Spinal cord (tissue), 10 donors: ENCODE data around the gene AURKAIP1. TPM values are rescaled to one million over a fixed set of nuclear protein-coding genes. Genes with fewer than 3 reads are reported as not detected.

ENCODE experiments used
- DNase-seq, 6 donors: peaks; one replicate each; pipeline versions ENCODE4 v3.0.0 to v3.0.0-alpha.2; 2013 to 2015; ENCODE audit warnings: low spot score in 6 of 6, low read depth in 4 of 6
- H3K27ac ChIP-seq: one replicate; pipeline ENCODE4 v1.5.1; 2013; ENCODE audit warnings: low read depth, low read length, control low read depth
- H3K27me3 ChIP-seq: one replicate; pipeline ENCODE4 v1.6.1; 2013; ENCODE audit warnings: low read length; ENCODE audit not compliant: control insufficient read depth, insufficient read depth
- H3K36me3 ChIP-seq: one replicate; pipeline ENCODE4 v1.6.1; 2013; ENCODE audit warnings: low read length; ENCODE audit not compliant: control insufficient read depth, insufficient read depth
- H3K4me1 ChIP-seq: one replicate; pipeline ENCODE4 v1.6.1; 2013; ENCODE audit warnings: low read length; ENCODE audit not compliant: control insufficient read depth, insufficient read depth
- H3K4me3 ChIP-seq: one replicate; pipeline ENCODE4 v1.5.1; 2013; ENCODE audit warnings: low read depth, low read length, control low read depth
- H3K9me3 ChIP-seq: one replicate; pipeline ENCODE4 v1.6.1; 2013; ENCODE audit warnings: low read length; ENCODE audit not compliant: control insufficient read depth, insufficient read depth
- WGBS: methylation state at CpG from one replicate; pipeline ENCODE4 v1.1.5; 2013; ENCODE audit warnings: missing lambda C conversion rate; ENCODE audit not compliant: insufficient coverage; 5-methylcytosine and 5-hydroxymethylcytosine counted together
- polyA plus RNA-seq, 2 donors: library from polyadenylated mRNA; unstranded; fragments of 120-200 nt; gene quantifications; one replicate each; pipeline ENCODE4 v1.2.1, GENCODE V29; 2013; ENCODE audit not compliant: insufficient read length in 2 of 2
- total RNA-seq, 2 donors: library from RNA; depleted of rRNA in 1 of 2; stranded (reverse); fragments of 120-200 nt in 1 of 2; fragments of >200 nt in 1 of 2; gene quantifications; one replicate each; pipeline versions ENCODE4 v1.2.3 to v1.2.4, GENCODE V29; 2013 to 2014
- donor health status: healthy.

Gene AURKAIP1
- total and polyA plus RNA-seq, 4 donors, result 41.4 to 130 (median 115) TPM

DNA sequence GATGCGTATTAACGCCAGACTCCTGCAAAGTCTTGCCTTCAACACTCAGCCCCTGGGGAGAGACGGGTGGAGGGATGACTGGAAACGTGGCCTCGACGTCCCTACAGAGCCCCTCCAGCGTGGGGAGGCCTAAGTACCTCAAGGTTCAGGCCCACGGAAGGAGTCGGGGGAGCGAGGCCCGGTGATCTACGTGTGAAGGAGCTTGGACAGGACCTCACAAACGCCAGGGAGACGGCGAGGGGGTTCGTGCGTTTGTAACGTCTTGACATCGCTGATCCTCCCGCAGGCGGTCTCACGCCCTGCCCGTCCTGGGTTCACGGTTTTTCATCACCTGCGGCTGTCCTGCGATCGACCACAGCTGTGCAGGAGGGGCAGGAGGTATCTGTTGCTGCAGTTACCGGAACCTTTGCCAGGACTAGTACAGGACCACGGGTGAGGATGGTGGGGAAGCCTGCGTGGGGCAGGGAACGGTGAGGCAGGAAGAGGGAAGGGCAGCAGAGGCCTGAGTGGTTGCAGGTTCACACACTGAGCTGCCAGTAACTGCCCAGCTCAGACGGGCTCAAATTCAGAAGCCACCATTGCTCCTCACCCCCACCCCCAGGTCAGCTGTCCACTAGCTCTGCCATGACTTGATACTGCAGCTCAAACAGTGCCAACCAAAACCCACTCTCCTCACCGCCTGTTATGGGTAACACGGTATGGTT is 25.0 kb upstream of the AURKAIP1 start:
- Histone ChIP-seq H3K4me3 (peak overlapping the region; percentile 98), H3K36me3 (peaks cover 81% of the 10 kb centered on the region), H3K27ac (peak overlapping the region; percentile 64), H3K9me3 (no peaks in the 10 kb centered on the region), H3K27me3 (no peaks in the 10 kb centered on the region), H3K4me1 (peaks cover 38% of the 10 kb centered on the region)
- 8% methylated on average over 30 of the region's 34 CpGs for WGBS
- no peak for DNase-seq

DNA sequence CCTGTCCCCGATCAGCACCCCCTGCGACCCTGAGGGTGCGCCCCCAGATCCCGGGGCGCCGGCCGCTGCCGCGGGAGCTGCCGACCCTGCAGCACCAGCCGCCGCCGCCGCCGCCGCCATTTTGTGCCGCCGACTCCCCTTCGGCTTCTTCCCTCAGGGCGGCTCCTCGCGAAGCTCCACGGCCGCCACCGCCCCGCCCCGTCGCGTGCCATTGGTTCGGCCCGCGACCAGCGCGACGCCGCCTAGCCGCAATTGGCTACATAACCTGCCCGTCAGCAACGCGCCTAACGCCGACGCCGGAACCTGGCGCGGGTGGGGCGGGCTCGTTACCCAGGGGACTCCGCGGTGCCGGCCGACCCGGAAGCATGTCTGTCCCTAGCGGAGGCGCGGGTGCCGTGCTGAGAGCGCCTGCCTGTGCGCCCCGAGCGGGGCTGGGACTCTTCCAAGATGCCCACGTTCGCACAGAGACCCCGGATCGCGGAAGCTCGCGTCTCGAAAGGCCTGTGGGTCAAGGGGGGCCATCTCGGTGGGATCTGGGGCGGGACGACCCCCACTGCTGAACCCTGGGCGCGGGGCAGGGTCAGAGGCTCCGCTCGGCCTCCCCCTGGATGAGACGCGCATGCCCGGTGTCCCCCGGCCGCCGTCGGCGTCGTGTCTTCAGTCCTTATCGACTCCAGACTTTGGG is 24.3 kb upstream of the AURKAIP1 start, which contains the start of gene CCNL2:
Gene CCNL2, minus strand, starts transcription at position 149 of the 685 bp plus-strand sequence. Its CDS starts 29 bp downstream, at position 120.
- DNase-seq, result peak; percentile 92 to 99 (median 94)
- peak within 1 kb of the TSS; percentile 98 for H3K4me3 ChIP-seq
- under 1% methylated on average over 78 of the region's 86 CpGs for WGBS
- peaks cover 79% of the 10 kb centered on the region for H3K36me3 ChIP-seq
- H3K4me1 ChIP-seq, result peaks cover 35% of the 10 kb centered on the region
- H3K27me3 ChIP-seq, result no peaks in the 10 kb centered on the region
- H3K9me3 ChIP-seq, result no peaks in the 10 kb centered on the region
- peak within 1 kb of the TSS; percentile 64 for H3K27ac ChIP-seq

- Histone ChIP-seq H3K36me3 (peaks cover 79% of the 10 kb centered on the region), H3K4me1 (peaks cover 35% of the 10 kb centered on the region), H3K9me3 (no peaks in the 10 kb centered on the region), H3K4me3 (peak overlapping the region; percentile 88), H3K27me3 (no peaks in the 10 kb centered on the region), H3K27ac (no peak overlapping the region)
- WGBS, result under 1% methylated on average over 54 of the region's 54 CpGs
- no peak for DNase-seq
Observed at GRCh38 chr1:1398677-1399186, 23.7 kb upstream of the AURKAIP1 start.

DNA sequence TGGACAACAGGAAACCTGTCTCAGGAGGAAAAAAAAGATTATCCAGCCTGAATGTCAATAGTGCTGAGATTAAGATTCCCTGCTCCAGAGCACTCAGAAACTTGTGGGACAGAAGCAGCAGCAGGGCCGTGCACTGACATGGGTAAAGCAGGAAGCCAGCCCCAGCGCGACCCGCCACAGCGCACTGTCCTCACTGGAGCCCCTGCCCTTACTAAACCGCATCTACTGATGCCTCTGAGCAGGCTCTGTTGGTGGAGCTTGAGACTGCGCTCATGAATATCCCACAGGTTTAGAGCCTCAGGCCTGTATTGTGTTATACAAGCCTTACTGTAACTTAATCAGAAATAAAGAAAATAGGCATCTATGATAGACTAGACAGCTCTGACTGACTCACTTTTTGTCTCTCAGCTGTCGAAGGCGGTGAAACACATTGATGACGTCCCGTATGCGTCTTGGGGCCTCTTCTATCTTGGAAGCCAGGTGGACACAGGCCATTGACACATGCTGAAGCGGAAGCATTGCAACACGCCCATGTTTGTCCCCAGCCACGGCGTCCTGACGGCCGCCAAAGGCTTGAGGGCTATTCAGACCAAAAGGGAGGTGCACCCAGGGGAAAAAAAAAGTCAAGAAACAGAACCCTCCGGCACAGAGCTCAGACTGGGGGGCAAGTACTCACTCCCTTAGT is 23.0 kb upstream of the AURKAIP1 start:
- 62% methylated on average over 18 of the region's 19 CpGs for WGBS
- Histone ChIP-seq H3K36me3 (peaks cover 81% of the 10 kb centered on the region), H3K4me1 (peaks cover 35% of the 10 kb centered on the region), H3K4me3 (peak overlapping the region; percentile 88), H3K27ac (no peak overlapping the region), H3K27me3 (no peaks in the 10 kb centered on the region), H3K9me3 (no peaks in the 10 kb centered on the region)
- DNase-seq, result no peak

GRCh38 chr1:1395166-1395565 is 20.2 kb upstream of the AURKAIP1 start:
- 95% methylated on average over 9 of the region's 11 CpGs for WGBS

DNA sequence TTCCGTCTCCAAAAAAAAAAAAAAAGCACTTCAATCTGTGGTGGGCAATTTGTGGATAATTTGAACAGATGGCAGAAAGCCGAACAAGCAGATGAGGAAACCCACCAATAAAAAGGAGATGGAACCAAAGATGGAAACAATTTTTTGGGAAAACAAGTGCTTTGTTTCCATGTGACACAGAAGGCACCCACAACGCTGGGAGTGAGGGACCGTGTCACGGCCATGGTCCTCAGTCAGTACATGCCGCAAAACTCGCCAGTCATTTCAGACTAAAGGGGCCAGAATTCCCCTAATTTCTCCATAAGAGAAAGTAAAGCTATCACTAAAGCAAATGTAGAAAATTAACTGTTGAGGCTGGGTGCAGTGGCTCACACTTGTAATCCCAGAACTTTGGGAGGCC is 19.1 kb upstream of the AURKAIP1 start:
- 96% methylated on average over 4 of the region's 7 CpGs for WGBS
- Histone ChIP-seq H3K9me3 (no peaks in the 10 kb centered on the region), H3K27me3 (no peaks in the 10 kb centered on the region), H3K4me3 (no peak overlapping the region), H3K36me3 (peaks cover 88% of the 10 kb centered on the region), H3K27ac (no peak overlapping the region), H3K4me1 (peaks cover 15% of the 10 kb centered on the region)
- no peak for DNase-seq

More at GRCh38 chr1:1395166-1395565, 20.2 kb upstream of the AURKAIP1 start:
- Histone ChIP-seq H3K27ac (no peak overlapping the region), H3K4me3 (no peak overlapping the region), H3K9me3 (no peaks in the 10 kb centered on the region), H3K27me3 (no peaks in the 10 kb centered on the region), H3K4me1 (peaks cover 20% of the 10 kb centered on the region), H3K36me3 (peaks cover 82% of the 10 kb centered on the region)
- no peak for DNase-seq

DNA sequence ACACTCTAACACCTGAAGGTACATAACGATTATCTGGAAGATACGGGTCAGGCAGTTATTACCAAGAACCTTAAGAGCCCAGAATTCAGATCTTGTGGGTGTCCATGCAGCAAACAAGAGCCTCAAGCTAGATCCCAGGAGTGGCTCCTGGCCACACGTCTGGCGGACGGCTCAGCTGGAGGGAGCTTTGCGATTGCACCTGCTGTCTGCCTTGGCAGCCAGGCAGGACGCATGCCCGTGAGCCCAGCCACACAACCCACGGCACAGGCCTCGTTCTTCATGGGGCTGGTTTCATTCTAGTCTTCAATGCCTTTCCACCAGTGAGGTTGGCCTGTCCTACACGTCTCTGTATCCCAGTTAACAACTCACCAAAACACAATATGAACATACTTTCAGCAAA is 18.4 kb upstream of the AURKAIP1 start:
- H3K9me3 ChIP-seq, result no peaks in the 10 kb centered on the region
- H3K4me1 ChIP-seq, result peaks cover 14% of the 10 kb centered on the region
- H3K36me3 ChIP-seq, result peaks cover 95% of the 10 kb centered on the region
- no peak overlapping the region for H3K4me3 ChIP-seq
- H3K27ac ChIP-seq, result no peak overlapping the region
- DNase-seq, result no peak
- 93% methylated on average over 11 of the region's 11 CpGs for WGBS
- no peaks in the 10 kb centered on the region for H3K27me3 ChIP-seq

GRCh38 chr1:1393014-1393413 is 18.0 kb upstream of the AURKAIP1 start:
- H3K27ac ChIP-seq, result no peak overlapping the region
- peaks cover 97% of the 10 kb centered on the region for H3K36me3 ChIP-seq
- no peak for DNase-seq
- no peaks in the 10 kb centered on the region for H3K27me3 ChIP-seq
- WGBS, result 96% methylated on average over 4 of the region's 4 CpGs
- peaks cover 9% of the 10 kb centered on the region for H3K4me1 ChIP-seq
- H3K4me3 ChIP-seq, result no peak overlapping the region
- H3K9me3 ChIP-seq, result no peaks in the 10 kb centered on the region

DNA sequence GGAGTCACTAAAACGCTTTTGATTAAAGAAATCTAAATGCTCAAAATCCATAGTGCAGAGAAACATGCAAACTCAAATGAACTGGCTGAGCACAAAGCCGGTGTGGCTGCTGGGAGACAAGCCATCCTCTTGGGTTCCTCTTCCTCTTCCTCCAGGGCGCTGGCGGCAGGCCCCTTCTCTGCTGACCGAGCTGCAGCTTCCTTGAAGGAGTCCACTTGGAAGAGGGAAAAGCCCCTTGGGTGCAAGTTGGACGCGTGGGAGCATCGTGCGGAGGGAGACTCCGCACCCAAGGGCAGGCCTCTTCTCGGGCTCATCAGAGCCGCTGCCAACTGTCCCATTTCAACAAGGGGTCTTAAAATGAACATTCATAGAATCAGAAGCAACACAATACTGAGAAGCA is 16.2 kb upstream of the AURKAIP1 start:
- DNase-seq, result no peak
- Histone ChIP-seq H3K9me3 (no peaks in the 10 kb centered on the region), H3K27ac (no peak overlapping the region), H3K4me3 (no peak overlapping the region), H3K4me1 (no peaks in the 10 kb centered on the region), H3K27me3 (no peaks in the 10 kb centered on the region), H3K36me3 (peaks cover 98% of the 10 kb centered on the region)
- 82% methylated on average over 7 of the region's 12 CpGs for WGBS
